NT2/D1 (cell line): ENCODE results near the gene RNFT2.

ENCODE experiments used
- SUZ12 ChIP-seq: IDR thresholded peaks from 2 replicates; pipeline ENCODE4 v1.6.1; 2011; ENCODE audit not compliant: insufficient read length, insufficient read depth; ENCODE audit errors: extremely low read depth
- YY1 ChIP-seq: IDR thresholded peaks from 2 replicates; pipeline ENCODE4 v1.6.1; 2011; ENCODE audit not compliant: insufficient read length, insufficient read depth
- ZNF274 ChIP-seq: IDR thresholded peaks from 2 replicates; pipeline ENCODE4 v1.6.1; 2011; ENCODE audit warnings: mild to moderate bottlenecking, low read depth, low read length

- no peak for TF ChIP-seq YY1
- TF ChIP-seq ZNF274: no peak
- TF ChIP-seq SUZ12: no peak
Measured at GRCh38 chr12:116837097-116837496, 99.0 kb downstream of the RNFT2 start.
